A673 (cell line): ENCODE measurements around the gene FRG1.

Experiments
- CTCF ChIP-seq: fragments of 300-800, 200-600 bp; sonication (generic); conservative IDR thresholded peaks from 2 replicates; pipeline ENCODE4 v1.5.1; 2017; ENCODE audit warnings: low read depth, mild to moderate bottlenecking, antibody characterized with exemption, low read length, moderate library complexity, mixed read lengths
- EZH2 ChIP-seq: fragments of 200-600 bp; sonication (generic); IDR thresholded peaks from 2 replicates; pipeline ENCODE4 v1.6.1; 2017; ENCODE audit warnings: borderline replicate concordance, low read depth, mild to moderate bottlenecking, mixed read lengths, antibody characterized with exemption, low read length; ENCODE audit not compliant: poor library complexity, severe bottlenecking

- TF ChIP-seq CTCF = peak; percentile 63
- no peak for TF ChIP-seq EZH2
These were observed 33.4 kb downstream of the FRG1 start for GRCh38 chr4:189974056-189974455.
